Astrocyte (in vitro differentiated cells and primary cell): ENCODE data around the gene LSM7.

Source experiments
- CTCF ChIP-seq: IDR thresholded peaks from 2 replicates; pipeline ENCODE4 v1.5.1; 2011; ENCODE audit warnings: low read depth, mild to moderate bottlenecking, inconsistent platforms, low read length, moderate library complexity; ENCODE audit not compliant: insufficient read depth
- EZH2 ChIP-seq: IDR thresholded peaks from 2 replicates; pipeline ENCODE4 v1.6.1; 2012; ENCODE audit warnings: mild to moderate bottlenecking, low read length, inconsistent platforms; ENCODE audit not compliant: insufficient read depth

- TF ChIP-seq EZH2 (no peak), CTCF (no peak)
Observed at GRCh38 chr19:2341244-2341751, 12.9 kb upstream of the LSM7 start.
